Measurements from ENCODE around the gene KCNMB2. TPM values are rescaled to one million over a fixed set of nuclear protein-coding genes. Genes with fewer than 3 reads are reported as not detected.

KCNMB2 gene
- total RNA-seq, 1 experiment from 2014 or later = not detected

DNA sequence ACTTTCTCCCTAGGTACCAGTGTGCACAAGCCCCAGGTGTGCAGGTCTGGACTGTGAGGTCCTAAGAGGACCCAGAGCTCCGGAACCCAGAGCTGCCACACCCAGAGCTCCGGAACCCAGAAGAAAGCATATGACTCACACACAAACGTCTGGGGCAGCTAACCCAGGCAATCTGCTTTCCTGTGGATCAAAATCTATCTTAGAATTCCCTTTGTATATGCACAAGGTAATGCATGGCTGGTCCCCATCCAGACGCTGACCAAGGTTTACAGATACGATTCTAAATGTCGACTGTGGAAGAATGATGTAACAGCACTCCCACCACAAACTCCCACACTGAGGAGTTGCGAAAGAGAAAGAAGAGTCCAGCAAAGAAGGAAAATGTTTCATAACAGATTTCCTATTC lies 15.7 kb downstream of the KCNMB2 start:
- no peak overlapping the region for H3K9ac ChIP-seq (ENCODE audit: low read length)
- H3K4me2 ChIP-seq (ENCODE audit: low read length) = no peak overlapping the region
- no peak overlapping the region for H3K27ac ChIP-seq (ENCODE audit: low read length)
- H2AFZ ChIP-seq (ENCODE audit: low read length) = no peak overlapping the region
- no peaks in the 10 kb centered on the region for H3K9me3 ChIP-seq (ENCODE audit: low read length)
- 0 out of 2 replicates have a peak, but pooled peaks have one; percentile 33 for ATAC-seq
- H3K27me3 ChIP-seq (ENCODE audit: low read length) = peaks cover 47% of the 10 kb centered on the region; the same call in 1 of the 2 replicates
- H3K4me1 ChIP-seq (ENCODE audit: insufficient read depth, low read length) = no peaks in the 10 kb centered on the region
- BruUV-seq (replicated peaks) = no TSS peak
- no peaks in the 10 kb centered on the region for H4K20me1 ChIP-seq (ENCODE audit: low read length)
- DNase-seq = no peak
- H3K4me3 ChIP-seq (ENCODE audit: low read length) = no peak overlapping the region
- intact Hi-C loops (cut with micrococcal nuclease) = no loop called here
- H3K9me2 ChIP-seq (replicated peaks; ENCODE audit: low read length) = no peaks in the 10 kb centered on the region
- POLR2A ChIA-PET (ENCODE audit: unreplicated experiment) = no interaction called here
- no peak for TF ChIP-seq EZH2 (IDR thresholded peaks at IDR 0.05; ENCODE audit: low read length, unreplicated experiment)
- TF ChIP-seq EZH2phosphoT487 (IDR thresholded peaks at IDR 0.05; ENCODE audit: borderline replicate concordance, low read length) = no peak
- TF ChIP-seq, protein P1, sequence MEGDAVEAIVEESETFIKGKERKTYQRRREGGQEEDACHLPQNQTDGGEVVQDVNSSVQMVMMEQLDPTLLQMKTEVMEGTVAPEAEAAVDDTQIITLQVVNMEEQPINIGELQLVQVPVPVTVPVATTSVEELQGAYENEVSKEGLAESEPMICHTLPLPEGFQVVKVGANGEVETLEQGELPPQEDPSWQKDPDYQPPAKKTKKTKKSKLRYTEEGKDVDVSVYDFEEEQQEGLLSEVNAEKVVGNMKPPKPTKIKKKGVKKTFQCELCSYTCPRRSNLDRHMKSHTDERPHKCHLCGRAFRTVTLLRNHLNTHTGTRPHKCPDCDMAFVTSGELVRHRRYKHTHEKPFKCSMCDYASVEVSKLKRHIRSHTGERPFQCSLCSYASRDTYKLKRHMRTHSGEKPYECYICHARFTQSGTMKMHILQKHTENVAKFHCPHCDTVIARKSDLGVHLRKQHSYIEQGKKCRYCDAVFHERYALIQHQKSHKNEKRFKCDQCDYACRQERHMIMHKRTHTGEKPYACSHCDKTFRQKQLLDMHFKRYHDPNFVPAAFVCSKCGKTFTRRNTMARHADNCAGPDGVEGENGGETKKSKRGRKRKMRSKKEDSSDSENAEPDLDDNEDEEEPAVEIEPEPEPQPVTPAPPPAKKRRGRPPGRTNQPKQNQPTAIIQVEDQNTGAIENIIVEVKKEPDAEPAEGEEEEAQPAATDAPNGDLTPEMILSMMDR (conservative IDR thresholded peaks at IDR 0.05; ENCODE audit: low read depth, low read length) = no peak
- no peaks in the 10 kb centered on the region for H3K36me3 ChIP-seq (ENCODE audit: low read depth, low read length)
- H3F3A ChIP-seq (ENCODE audit: low read length, unreplicated experiment) = no peaks in the 10 kb centered on the region
- H3K79me2 ChIP-seq (ENCODE audit: low read length) = no peaks in the 10 kb centered on the region
- CTCF ChIA-PET = no interaction called here

DNA sequence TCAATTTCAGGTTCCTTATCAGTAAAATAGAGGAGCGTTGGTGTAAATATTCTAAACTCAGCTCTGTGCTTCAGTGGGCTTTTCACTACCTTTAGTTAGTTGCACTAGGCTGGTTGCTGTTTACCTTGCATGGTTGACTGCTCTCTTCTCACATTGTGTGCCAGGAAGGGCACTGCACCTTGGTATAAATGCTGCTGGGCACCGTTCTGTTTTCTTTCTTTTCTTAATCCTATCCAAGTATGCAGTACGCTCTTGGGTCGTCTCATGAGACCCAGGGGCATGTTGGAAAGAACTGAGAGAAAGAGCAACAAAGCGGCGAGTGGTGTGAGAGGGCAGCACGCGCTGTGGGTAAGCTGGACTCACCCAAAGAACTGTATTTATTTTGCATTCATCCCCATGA lies 22.4 kb downstream of the KCNMB2 start:
- POLR2A ChIA-PET (ENCODE audit: unreplicated experiment) = no interaction called here
- no peaks in the 10 kb centered on the region for H3K9me3 ChIP-seq (ENCODE audit: low read length)
- TF ChIP-seq, protein P1 (conservative IDR thresholded peaks at IDR 0.05; ENCODE audit: low read depth, low read length) = no peak
- no peak for TF ChIP-seq EZH2phosphoT487 (IDR thresholded peaks at IDR 0.05; ENCODE audit: borderline replicate concordance, low read length)
- no peak for TF ChIP-seq EZH2 (IDR thresholded peaks at IDR 0.05; ENCODE audit: low read length, unreplicated experiment)
- no peak for DNase-seq
- intact Hi-C loops (cut with micrococcal nuclease) = no loop called here
- no peak overlapping the region for H2AFZ ChIP-seq (ENCODE audit: low read length)
- BruUV-seq (replicated peaks) = no TSS peak
- H3K27me3 ChIP-seq (ENCODE audit: low read length) = peaks cover 38% of the 10 kb centered on the region; the same call in 1 of the 2 replicates
- H3K79me2 ChIP-seq (ENCODE audit: low read length) = no peaks in the 10 kb centered on the region
- no peaks in the 10 kb centered on the region for H3K36me3 ChIP-seq (ENCODE audit: low read depth, low read length)
- no peaks in the 10 kb centered on the region for H3K4me1 ChIP-seq (ENCODE audit: insufficient read depth, low read length)
- CTCF ChIA-PET = no interaction called here
- no peak for ATAC-seq
- H4K20me1 ChIP-seq (ENCODE audit: low read length) = no peaks in the 10 kb centered on the region
- no peak overlapping the region for H3K4me3 ChIP-seq (ENCODE audit: low read length)
- H3K27ac ChIP-seq (ENCODE audit: low read length) = no peak overlapping the region
- no peaks in the 10 kb centered on the region for H3F3A ChIP-seq (ENCODE audit: low read length, unreplicated experiment)
- no peak overlapping the region for H3K4me2 ChIP-seq (ENCODE audit: low read length)
- H3K9ac ChIP-seq (ENCODE audit: low read length) = no peak overlapping the region
- no peaks in the 10 kb centered on the region for H3K9me2 ChIP-seq (replicated peaks; ENCODE audit: low read length)

DNA sequence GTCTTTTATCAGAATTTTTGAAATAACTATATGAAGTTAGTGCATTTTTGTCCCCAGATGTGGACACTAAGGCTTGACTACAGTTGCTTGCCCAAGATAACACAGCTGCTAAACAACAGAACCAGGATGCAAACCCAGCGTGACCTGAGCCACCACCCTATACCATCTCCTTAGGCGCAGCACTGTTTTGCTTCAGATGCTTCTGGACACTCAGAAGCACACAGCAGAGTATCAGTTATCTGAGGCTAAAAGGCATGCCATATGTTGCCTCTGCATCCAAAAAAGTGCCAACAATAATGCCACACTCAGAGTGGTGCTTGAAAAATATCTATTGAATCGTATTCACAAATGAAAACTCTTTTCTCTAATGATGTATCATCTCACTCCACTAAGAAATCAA lies 24.5 kb downstream of the KCNMB2 start:
- Histone ChIP-seq H3F3A (ENCODE audit: low read length, unreplicated experiment) (no peaks in the 10 kb centered on the region), H3K27me3 (ENCODE audit: low read length) (peaks cover 27% of the 10 kb centered on the region; the same call in 1 of the 2 replicates), H3K79me2 (ENCODE audit: low read length) (no peaks in the 10 kb centered on the region), H3K27ac (ENCODE audit: low read length) (no peak overlapping the region), H3K4me3 (ENCODE audit: low read length) (no peak overlapping the region), H3K9me3 (ENCODE audit: low read length) (no peaks in the 10 kb centered on the region), H3K36me3 (ENCODE audit: low read depth, low read length) (no peaks in the 10 kb centered on the region), H3K9ac (ENCODE audit: low read length) (no peak overlapping the region), H4K20me1 (ENCODE audit: low read length) (no peaks in the 10 kb centered on the region), H3K9me2 (replicated peaks; ENCODE audit: low read length) (no peaks in the 10 kb centered on the region), H3K4me2 (ENCODE audit: low read length) (no peak overlapping the region), H3K4me1 (ENCODE audit: insufficient read depth, low read length) (no peaks in the 10 kb centered on the region), H2AFZ (ENCODE audit: low read length) (no peak overlapping the region)
- BruUV-seq (replicated peaks) = no TSS peak
- POLR2A ChIA-PET (ENCODE audit: unreplicated experiment) = no interaction called here
- ATAC-seq (no peak), DNase-seq (no peak)
- no peak for TF ChIP-seq EZH2phosphoT487 (IDR thresholded peaks at IDR 0.05; ENCODE audit: borderline replicate concordance, low read length)
- TF ChIP-seq, protein P1 (conservative IDR thresholded peaks at IDR 0.05; ENCODE audit: low read depth, low read length) = no peak
- TF ChIP-seq EZH2 (IDR thresholded peaks at IDR 0.05; ENCODE audit: low read length, unreplicated experiment) = no peak
- intact Hi-C loops (cut with micrococcal nuclease) = no loop called here
- CTCF ChIA-PET = no interaction called here
